RWPE1 (cell line): Measurements from ENCODE around the gene ITGAD.

Experiments
- CTCF ChIA-PET: fragments of 350-600 bp; sonication (Branson Sonifier 250); formaldehyde crosslinking; extraction: SDS; loops from one replicate; lab custom pipeline; 2021; lab: Yijun Ruan, JAX
- POLR2A ChIA-PET: fragments of 400-600 bp; formaldehyde crosslinking; extraction: SDS; loops from one replicate; lab custom pipeline; 2020; ENCODE audit warnings: antibody characterized with exemption; ENCODE audit not compliant: low non-redundant PET; lab: Yijun Ruan, JAX
- DNase-seq: peaks from one replicate; pipeline ENCODE4 v3.0.0; 2012; ENCODE audit warnings: low spot score
- H3K27ac ChIP-seq: fragments of 450-650 bp; 2 replicates; pipeline ENCODE4 v1.5.1; 2017
- TF ChIP-seq, protein P1 (sequence below): fragments of 450-650 bp; conservative IDR thresholded peaks from 2 replicates; pipeline ENCODE4 v1.5.1; 2017; ENCODE audit warnings: low read depth, mild to moderate bottlenecking

ITGAD gene

GRCh38 chr16:31393056-31393455 lies at the start of gene ITGAD:
TSS of gene ITGAD (plus strand) at chr16:31393335. CDS start at chr16:31393361, 26 bp downstream.
- ChIA-PET POLR2A (no interaction called here), CTCF (no interaction called here)
- no peak for DNase-seq
- TF ChIP-seq, protein P1, sequence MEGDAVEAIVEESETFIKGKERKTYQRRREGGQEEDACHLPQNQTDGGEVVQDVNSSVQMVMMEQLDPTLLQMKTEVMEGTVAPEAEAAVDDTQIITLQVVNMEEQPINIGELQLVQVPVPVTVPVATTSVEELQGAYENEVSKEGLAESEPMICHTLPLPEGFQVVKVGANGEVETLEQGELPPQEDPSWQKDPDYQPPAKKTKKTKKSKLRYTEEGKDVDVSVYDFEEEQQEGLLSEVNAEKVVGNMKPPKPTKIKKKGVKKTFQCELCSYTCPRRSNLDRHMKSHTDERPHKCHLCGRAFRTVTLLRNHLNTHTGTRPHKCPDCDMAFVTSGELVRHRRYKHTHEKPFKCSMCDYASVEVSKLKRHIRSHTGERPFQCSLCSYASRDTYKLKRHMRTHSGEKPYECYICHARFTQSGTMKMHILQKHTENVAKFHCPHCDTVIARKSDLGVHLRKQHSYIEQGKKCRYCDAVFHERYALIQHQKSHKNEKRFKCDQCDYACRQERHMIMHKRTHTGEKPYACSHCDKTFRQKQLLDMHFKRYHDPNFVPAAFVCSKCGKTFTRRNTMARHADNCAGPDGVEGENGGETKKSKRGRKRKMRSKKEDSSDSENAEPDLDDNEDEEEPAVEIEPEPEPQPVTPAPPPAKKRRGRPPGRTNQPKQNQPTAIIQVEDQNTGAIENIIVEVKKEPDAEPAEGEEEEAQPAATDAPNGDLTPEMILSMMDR: no peak
- no peak within 1 kb of the TSS for H3K27ac ChIP-seq

GRCh38 chr16:31344712-31345111 lies 48.4 kb upstream of the ITGAD start:
- ChIA-PET POLR2A (no interaction called here), CTCF (no interaction called here)
- TF ChIP-seq, protein P1: no peak
- H3K27ac ChIP-seq: no peak overlapping the region
- DNase-seq: no peak

GRCh38 chr16:31347445-31347844 lies 45.7 kb upstream of the ITGAD start:
- DNase-seq: no peak
- TF ChIP-seq, protein P1: no peak
- H3K27ac ChIP-seq: no peak overlapping the region
- CTCF ChIA-PET: no interaction called here
- POLR2A ChIA-PET: no interaction called here

DNA sequence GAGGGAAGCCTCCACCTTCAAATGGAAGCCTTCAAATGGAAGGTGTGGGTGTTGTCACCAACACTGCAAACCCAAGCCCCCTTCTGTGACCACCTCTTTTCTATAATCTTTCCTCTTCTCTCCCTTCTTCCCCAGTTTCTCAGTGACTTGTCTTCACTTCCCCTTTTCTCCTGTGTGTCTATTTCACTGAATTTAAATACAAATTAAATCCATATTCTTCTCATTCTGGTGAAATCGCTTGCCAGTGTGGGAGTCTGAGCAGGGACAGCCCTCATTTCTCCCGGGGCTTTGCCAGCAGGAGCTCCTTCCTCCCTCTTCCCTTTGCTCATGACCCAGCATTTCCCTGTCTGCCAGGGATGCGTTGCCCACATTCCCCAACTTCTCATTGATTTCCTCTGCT lies 44.6 kb upstream of the ITGAD start:
- no peak overlapping the region for H3K27ac ChIP-seq
- TF ChIP-seq, protein P1: no peak
- no peak for DNase-seq
- ChIA-PET POLR2A (no interaction called here), CTCF (no interaction called here)

GRCh38 chr16:31350275-31351005 lies 42.7 kb upstream of the ITGAD start:
- CTCF ChIA-PET: no interaction called here
- no peak for DNase-seq
- no peak overlapping the region for H3K27ac ChIP-seq
- POLR2A ChIA-PET: no interaction called here
- TF ChIP-seq, protein P1: no peak

DNA sequence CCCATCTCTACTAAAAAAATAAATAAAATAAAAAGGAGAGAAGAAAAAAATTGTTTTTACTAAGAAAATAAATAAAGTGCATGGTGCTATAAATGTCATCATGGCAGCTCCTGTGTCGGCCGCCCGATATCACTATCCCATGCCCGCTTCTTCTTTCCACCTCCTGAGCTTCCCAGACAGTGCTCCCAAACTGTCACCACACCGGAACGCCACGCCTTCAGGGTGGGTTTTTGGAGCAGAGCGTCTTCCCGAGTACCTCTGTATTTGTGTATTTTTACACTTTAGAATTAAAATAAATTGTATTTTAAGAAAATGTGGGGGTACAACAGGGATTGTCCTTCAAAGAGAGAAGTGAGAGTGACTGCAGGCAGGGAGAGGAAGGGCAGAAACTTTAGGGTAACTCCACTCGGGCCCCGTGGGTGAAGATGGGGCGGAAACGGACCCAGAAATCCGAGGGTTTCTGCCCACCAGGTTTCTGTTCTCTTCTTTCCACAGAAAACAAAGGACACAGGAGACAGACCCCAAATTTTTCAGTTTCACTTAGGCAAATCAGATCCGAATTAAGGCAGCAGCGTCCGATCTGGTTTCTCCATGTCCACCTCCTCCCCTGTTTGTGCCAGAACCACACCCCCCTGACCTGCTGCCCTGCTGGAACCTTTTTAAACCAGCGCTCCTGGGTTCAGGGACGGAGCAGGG lies 41.7 kb upstream of the ITGAD start:
- TF ChIP-seq, protein P1: no peak
- CTCF ChIA-PET: interaction anchor here (0.5 kb wide), 1 partner anchor 33 kb away, joined by 5 read pairs; no protein-coding TSS in a partner anchor
- no peak for DNase-seq
- H3K27ac ChIP-seq: no peak overlapping the region
- POLR2A ChIA-PET: no interaction called here
